GM18873 (cell line): Measurements from ENCODE around the gene PRICKLE2.
"Not testable (repeated sequence)": the region's sequence is repeated elsewhere in the genome, so short reads cannot be mapped to it uniquely, and the experiment has no call there.

Experiments
- ATAC-seq: cut with Tn5 transposase; IDR thresholded peaks from one replicate; pipeline ENCODE4 v1.9.1; 2021; ENCODE audit warnings: mild to moderate bottlenecking, moderate library complexity, moderate number of reproducible peaks; ENCODE audit not compliant: unreplicated experiment, low FRiP score

The PRICKLE2 gene

DNA sequence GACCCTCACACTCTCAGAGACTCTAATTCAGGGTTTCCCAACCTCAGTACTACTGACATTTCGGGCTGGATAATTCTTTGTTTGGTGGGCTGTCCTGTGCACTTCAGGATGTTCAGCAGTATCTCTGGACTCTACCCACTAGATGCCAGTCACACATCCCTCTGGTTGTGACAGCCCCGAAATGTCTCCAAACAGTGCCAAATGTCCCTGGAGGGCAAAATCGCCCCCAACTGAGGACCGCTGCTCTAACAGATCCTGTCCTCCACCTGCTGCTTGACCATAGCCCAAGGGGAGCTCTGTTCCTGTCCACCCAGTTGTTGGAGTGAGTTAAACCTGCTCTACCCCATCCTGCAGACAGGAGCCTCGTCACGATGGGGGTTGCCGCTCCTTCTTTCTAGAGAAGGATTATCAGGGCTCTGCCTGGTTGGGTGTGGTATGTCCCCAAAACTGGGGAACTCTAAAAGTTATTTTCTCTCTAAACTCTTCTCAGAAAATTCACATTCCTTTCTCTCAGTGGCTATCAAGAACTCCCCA, 116.4 kb downstream of the PRICKLE2 start:
- no peak for ATAC-seq

- no peak for ATAC-seq
Observed at GRCh38 chr3:64108231-64108630, 117.0 kb downstream of the PRICKLE2 start.

- ATAC-seq, result no peak
Observed at GRCh38 chr3:64107190-64107589, 118.1 kb downstream of the PRICKLE2 start.

GRCh38 chr3:64105816-64106215, 119.5 kb downstream of the PRICKLE2 start:
- ATAC-seq, result no peak

GRCh38 chr3:64104691-64105111, 120.6 kb downstream of the PRICKLE2 start:
- peak; percentile 61 for ATAC-seq

- ATAC-seq, result no peak
Observed at GRCh38 chr3:64104006-64104405, 121.3 kb downstream of the PRICKLE2 start.

GRCh38 chr3:64103131-64103530, 122.1 kb downstream of the PRICKLE2 start:
- no peak for ATAC-seq

- no peak for ATAC-seq
Observed at GRCh38 chr3:64102147-64102546, 123.1 kb downstream of the PRICKLE2 start.

- no peak for ATAC-seq
Observed at GRCh38 chr3:64099316-64099715, 126.0 kb downstream of the PRICKLE2 start.

- no peak for ATAC-seq
Observed at GRCh38 chr3:64098670-64099069, 126.6 kb downstream of the PRICKLE2 start.

DNA sequence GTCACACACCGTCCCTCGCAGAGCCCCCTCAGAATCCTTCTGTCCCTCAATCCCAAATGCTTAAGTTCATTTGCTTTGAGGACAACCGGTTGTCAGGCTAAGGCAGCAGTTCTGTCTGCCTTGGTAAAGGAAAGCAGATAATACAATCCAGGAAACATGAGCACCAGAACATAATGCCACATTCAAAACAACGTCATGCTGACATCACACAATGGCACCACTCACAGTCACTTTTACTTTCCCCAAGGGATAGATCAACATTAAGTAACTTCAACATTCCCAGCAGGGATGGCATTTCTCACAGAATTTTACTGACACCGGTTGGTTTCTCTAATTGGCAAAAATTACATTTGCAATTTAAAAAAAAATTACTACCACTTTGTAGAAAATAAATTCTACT, 127.3 kb downstream of the PRICKLE2 start:
- no peak for ATAC-seq

- ATAC-seq, result no peak
Observed at GRCh38 chr3:64095802-64096201, 129.5 kb downstream of the PRICKLE2 start.

DNA sequence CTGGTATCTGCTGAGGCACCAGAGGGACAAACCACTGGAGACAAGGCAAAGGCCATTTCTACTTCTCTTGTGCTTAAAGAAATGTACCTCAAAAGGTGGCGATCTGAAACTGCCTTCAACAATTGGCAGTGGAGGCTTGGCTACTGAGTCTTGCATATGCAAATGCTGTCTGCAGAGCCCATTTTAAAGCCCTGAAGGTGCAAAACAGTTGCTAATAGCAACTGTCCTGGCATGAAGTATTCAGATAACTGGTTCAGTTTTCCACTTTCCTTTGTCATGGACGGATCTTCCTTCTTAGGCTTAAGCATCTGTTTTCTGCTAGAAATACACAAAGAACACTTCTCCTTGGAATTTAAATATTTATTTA, 130.6 kb downstream of the PRICKLE2 start:
- ATAC-seq, result no peak

DNA sequence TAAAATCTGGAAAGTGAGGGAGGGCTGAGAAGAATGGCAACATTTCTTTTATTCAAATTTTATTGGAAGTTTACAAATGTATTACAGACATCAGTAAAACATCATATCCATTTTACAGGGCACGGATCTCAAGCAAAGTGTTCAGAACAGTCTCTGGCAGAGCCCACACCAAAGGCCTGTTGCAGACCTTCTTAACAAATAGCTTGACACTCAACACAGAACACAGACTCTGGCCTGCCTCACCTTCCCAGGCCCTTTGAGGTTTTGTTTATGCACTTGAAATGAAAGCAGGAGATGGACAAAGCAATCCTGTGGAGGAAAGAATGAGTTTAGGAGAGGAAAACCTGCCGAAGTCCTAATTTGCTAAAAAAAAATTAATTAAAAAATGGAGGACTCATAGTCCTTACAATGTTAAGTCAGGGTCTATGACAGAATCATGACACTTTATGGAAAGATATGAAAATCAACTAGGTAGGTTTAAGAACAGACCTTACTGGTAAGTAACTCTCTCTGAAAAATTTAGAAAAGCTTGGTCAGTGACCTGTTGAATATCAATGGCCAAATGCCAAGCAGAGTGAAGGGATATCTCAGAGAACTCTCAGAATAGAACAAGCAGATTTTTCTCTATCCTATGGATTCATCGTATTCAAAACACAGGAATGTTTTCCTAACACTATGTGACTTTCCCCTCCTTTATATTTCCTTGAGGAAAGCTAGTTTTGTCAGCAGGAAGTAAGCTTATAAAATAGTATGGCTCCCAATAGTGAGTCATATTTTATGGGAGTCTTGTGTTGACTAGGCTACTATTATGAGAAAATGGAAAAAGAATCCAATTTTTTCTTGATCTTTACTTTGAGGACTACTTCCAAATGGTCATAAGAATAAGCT, 131.2 kb downstream of the PRICKLE2 start:
- ATAC-seq, result no peak

DNA sequence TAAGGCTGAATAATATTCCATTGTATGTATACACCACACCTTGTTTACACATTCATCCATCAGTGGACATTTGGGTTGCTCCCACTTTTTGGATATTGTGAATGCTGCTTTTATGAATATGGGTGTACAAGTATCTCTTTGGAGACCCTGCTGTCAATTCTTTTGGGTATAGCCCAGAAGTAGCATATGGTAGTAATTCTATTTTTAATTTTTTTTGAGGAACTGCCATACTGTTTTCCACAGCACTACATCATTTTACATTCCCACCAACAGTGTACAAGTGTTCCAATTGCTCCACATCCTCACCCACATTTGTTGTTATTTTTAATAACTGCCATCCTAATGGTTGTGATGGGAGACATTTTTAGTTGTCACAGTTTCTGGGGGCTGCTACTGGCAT, 132.1 kb downstream of the PRICKLE2 start:
- no peak for ATAC-seq

DNA sequence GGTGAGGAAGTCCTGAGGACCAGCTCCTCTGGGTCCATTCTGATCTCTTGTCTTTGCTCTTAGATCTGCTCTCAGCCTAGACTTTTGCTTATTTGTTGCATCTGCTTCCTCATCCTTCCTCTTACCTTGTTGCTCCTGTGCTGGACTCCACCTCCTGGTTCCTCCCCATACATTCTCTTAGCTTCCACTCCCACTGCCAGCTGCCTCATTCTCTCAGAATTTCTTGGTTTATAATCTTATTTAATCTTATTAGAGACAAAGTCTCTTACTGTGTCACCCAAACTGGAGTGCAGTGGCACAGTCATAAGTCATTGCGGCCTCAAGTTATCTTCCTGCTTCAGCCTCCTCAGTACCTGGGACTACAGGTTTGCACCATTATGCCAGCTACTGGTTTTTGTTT, 133.8 kb downstream of the PRICKLE2 start:
- no peak for ATAC-seq

DNA sequence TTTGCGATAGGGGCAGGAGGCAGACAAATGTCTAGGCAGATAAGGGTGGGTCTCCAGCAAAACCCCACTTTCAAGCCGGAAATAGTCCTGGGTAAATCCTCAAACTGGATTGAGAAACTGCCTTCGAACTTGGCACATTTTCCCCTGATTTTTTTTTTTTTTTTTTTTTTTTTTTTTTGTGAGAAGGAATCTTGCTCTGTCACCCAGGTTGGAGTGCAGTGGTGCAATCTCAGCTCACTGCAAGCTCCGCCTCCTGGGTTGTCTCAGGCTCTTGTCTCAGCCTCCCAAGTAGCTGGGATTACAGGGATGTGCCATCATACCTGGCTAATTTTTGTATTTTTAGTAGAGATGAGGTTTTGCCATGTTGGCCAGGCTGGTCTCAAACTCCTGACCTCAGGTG, 135.9 kb downstream of the PRICKLE2 start:
- ATAC-seq, result not testable (repeated sequence)

DNA sequence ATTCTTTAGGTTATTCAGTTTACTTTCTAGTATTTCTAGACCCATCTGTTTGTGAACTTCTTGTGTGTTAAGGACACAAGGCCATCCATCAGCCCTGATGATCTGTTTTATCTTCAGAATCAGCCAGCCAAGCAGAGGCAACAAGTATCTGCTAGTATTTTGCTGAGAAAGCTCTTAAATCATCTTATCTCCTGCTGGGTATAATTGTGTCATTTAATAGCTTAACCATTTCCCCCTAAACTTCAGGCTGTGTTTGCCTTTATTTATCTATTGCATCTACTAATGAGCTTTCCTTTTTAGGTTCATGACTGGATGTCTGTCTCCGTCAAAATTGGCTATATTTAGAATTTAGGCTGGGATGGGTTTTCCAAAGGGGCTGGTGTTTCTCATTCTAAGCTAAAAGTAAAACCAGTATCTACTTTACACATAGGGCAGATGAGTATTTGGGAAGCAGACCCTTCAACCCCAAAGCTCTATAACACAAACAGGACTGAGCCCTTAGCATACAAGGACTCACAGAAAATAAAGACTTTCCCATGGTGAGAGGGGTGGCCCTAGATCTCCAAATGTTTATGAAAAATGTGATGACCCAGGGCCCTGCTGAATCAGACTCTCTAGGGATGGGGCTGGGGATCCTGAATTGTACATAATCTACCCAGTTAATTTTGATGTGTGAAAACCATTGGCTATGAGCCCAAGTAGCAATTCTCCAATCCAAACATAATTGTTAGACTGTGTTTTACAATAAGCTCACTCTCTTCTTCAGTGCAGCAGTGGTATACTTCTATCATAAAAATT, 136.7 kb downstream of the PRICKLE2 start:
- ATAC-seq, result no peak

DNA sequence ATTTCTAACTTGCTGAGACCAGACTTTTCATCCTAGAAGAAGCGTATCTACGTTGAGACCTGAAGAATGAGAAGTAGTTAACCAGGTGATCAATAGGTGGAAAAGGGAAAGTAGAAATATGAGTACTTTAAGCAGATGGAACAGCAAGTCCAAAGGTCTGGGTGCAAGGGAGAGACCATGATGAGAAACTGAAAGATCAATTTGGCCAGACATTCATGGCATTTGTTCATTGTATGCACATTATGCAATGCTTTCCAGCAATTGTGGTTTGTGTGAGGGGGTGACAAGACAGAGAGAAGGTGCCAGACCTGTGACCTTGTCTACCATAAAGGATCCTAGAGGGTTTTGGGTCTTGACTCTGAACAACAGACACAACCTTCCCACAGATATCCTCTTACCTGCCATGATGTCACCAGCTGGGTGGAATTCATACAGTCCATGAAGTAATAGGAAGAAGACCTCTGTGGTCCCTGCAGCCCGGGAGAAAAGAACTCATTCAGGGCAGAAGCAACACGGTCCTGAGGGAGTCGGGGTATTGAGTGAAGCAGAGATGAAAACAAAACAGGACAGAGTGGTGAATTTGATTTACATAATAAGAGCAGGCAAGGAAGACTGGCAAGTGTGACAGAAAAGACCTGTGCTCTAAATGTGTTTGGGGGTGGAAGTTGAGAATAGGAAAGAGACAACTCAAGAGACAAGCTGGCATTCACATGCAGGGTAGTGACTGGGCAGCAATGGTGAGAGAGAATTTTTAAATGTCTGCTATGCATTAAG, 138.6 kb downstream of the PRICKLE2 start:
- no peak for ATAC-seq

GRCh38 chr3:64084640-64085039, 140.6 kb downstream of the PRICKLE2 start:
- no peak for ATAC-seq

DNA sequence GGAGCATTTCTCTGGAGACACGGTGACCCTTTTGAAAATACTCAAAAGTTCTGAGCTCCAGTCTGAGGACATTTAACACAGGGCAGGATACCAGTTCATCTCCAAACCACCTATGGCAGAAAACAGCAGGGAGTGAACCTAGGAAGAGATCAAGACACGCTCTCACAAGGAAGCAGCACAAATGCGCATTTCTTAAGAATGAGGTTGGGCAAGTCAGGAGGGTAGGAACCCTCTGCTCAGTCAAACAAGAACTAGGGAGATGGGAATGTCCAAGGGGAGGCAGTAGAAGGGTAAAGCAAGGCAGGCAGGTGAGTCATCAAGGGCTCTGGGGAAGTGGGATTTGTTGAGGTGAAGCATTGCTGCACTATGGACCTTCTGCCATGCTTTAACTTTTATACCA, 141.7 kb downstream of the PRICKLE2 start:
- no peak for ATAC-seq
